CD4-positive, alpha-beta T cell treated with Interleukin-15 for 1 hour (primary cell): ENCODE results near the gene PWP1.
A peak's percentile ranks its signal among the peaks of the same experiment; 100 is the strongest.

ENCODE experiments used
- DNase-seq: peaks from one replicate; pipeline ENCODE4 v3.0.0-alpha.2; 2020

Gene PWP1

GRCh38 chr12:107685360-107686248 lies at the start of gene PWP1:
PWP1 (plus strand) TSS chr12:107685799; CDS start chr12:107685900, 101 bp downstream.
- DNase-seq, result peak; percentile 95

- no peak for DNase-seq
Measured at GRCh38 chr12:107641154-107641553, 44.4 kb upstream of the PWP1 start.

GRCh38 chr12:107642240-107642639 lies 43.4 kb upstream of the PWP1 start:
- no peak for DNase-seq

- no peak for DNase-seq
Measured at GRCh38 chr12:107645630-107646333, 39.8 kb upstream of the PWP1 start.

- no peak for DNase-seq
Measured at GRCh38 chr12:107646436-107646835, 39.2 kb upstream of the PWP1 start.

GRCh38 chr12:107649661-107650061 lies 35.9 kb upstream of the PWP1 start:
- DNase-seq, result no peak

- DNase-seq, result no peak
Measured at GRCh38 chr12:107650977-107651376, 34.6 kb upstream of the PWP1 start.

- DNase-seq, result no peak
Measured at GRCh38 chr12:107651571-107652449, 33.8 kb upstream of the PWP1 start.

- DNase-seq, result no peak
Measured at GRCh38 chr12:107653519-107653918, 32.1 kb upstream of the PWP1 start.

- no peak for DNase-seq
Measured at GRCh38 chr12:107654873-107655272, 30.7 kb upstream of the PWP1 start.

- no peak for DNase-seq
Measured at GRCh38 chr12:107655281-107656065, 30.1 kb upstream of the PWP1 start.

GRCh38 chr12:107656302-107656701 lies 29.3 kb upstream of the PWP1 start:
- no peak for DNase-seq

GRCh38 chr12:107657133-107657532 lies 28.5 kb upstream of the PWP1 start:
- no peak for DNase-seq

GRCh38 chr12:107657621-107658020 lies 28.0 kb upstream of the PWP1 start:
- DNase-seq, result no peak

GRCh38 chr12:107660235-107660634 lies 25.4 kb upstream of the PWP1 start:
- DNase-seq, result peak; percentile 49

GRCh38 chr12:107660861-107661415 lies 24.7 kb upstream of the PWP1 start:
- no peak for DNase-seq

GRCh38 chr12:107661830-107662229 lies 23.8 kb upstream of the PWP1 start:
- no peak for DNase-seq

GRCh38 chr12:107662484-107662883 lies 23.1 kb upstream of the PWP1 start:
- no peak for DNase-seq

- no peak for DNase-seq
Measured at GRCh38 chr12:107663277-107663676, 22.3 kb upstream of the PWP1 start.

GRCh38 chr12:107666009-107666408 lies 19.6 kb upstream of the PWP1 start:
- no peak for DNase-seq

- no peak for DNase-seq
Measured at GRCh38 chr12:107667464-107667863, 18.1 kb upstream of the PWP1 start.
